ENCODE results near the gene PDK2. TPM values are rescaled to one million over a fixed set of nuclear protein-coding genes. Genes with fewer than 3 reads are reported as not detected.
A peak's percentile ranks its signal among the peaks of the same experiment; 100 is the strongest.

PDK2 gene
- total RNA-seq, 2 experiments from 2014 or later, result 24.1 to 26.4 TPM

- no peaks in the 10 kb centered on the region for H3K9me3 Mint-ChIP-seq
- no peak for DNase-seq
- ATAC-seq (ENCODE audit: low read depth), result no peak
- POLR2A ChIA-PET, result interaction anchor here (1.0 kb wide), 1 partner anchor 10 kb away, joined by 4 read pairs; no protein-coding TSS in a partner anchor
- no peaks in the 10 kb centered on the region for H3K27me3 Mint-ChIP-seq
- peaks cover 31% of the 10 kb centered on the region for H3K4me1 Mint-ChIP-seq
- no peak overlapping the region for H3K4me3 Mint-ChIP-seq
- peaks cover 35% of the 10 kb centered on the region for H3K36me3 Mint-ChIP-seq
- H3K27ac Mint-ChIP-seq, result peak overlapping the region; percentile 17
These were observed 41.0 kb downstream of the PDK2 start for GRCh38 chr17:50136096-50136687.

DNA sequence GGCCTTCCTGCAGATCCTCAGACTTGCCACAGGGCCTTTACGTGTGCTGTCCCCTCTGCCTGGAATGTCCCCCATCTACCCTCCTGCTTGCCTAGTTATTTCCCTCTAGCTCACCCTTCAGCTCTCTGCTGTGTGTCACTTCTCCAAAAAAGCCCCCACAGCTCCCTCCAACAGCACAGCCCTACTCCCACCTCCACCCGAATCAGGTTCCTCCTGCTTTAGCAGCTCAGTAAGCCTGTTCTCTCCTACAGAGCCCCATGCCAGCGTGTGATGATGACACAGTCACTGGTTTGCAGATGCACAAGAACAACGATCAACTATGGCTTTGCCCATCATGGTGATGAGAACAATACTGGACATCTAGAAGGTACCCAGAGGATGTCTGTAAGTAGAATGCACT, 41.9 kb downstream of the PDK2 start:
- Mint-ChIP-seq H3K4me1 (peaks cover 35% of the 10 kb centered on the region), H3K4me3 (no peak overlapping the region), H3K9me3 (no peaks in the 10 kb centered on the region), H3K27ac (no peak overlapping the region), H3K27me3 (no peaks in the 10 kb centered on the region), H3K36me3 (peaks cover 40% of the 10 kb centered on the region)
- DNase-seq (no peak), ATAC-seq (ENCODE audit: low read depth) (no peak)
- POLR2A ChIA-PET, result interaction anchor here (0.5 to 1.0 kb wide), 3 partner anchors 9 to 134 kb away, joined by 3 to 5 read pairs (median 4); no protein-coding TSS in a partner anchor

- Mint-ChIP-seq H3K27me3 (no peaks in the 10 kb centered on the region), H3K4me3 (no peak overlapping the region), H3K4me1 (peaks cover 49% of the 10 kb centered on the region), H3K9me3 (no peaks in the 10 kb centered on the region), H3K36me3 (peaks cover 51% of the 10 kb centered on the region), H3K27ac (peak overlapping the region; percentile 89)
- POLR2A ChIA-PET, result interaction anchor here (1.3 to 3.5 kb wide), 4 partner anchors 10 to 22 kb away, joined by 3 to 27 read pairs (median 17); partner anchors contain the start of gene PPP1R9B
- DNase-seq, result no peak
- ATAC-seq (ENCODE audit: low read depth), result no peak
These were observed 44.1 kb downstream of the PDK2 start for GRCh38 chr17:50139185-50139783.

DNA sequence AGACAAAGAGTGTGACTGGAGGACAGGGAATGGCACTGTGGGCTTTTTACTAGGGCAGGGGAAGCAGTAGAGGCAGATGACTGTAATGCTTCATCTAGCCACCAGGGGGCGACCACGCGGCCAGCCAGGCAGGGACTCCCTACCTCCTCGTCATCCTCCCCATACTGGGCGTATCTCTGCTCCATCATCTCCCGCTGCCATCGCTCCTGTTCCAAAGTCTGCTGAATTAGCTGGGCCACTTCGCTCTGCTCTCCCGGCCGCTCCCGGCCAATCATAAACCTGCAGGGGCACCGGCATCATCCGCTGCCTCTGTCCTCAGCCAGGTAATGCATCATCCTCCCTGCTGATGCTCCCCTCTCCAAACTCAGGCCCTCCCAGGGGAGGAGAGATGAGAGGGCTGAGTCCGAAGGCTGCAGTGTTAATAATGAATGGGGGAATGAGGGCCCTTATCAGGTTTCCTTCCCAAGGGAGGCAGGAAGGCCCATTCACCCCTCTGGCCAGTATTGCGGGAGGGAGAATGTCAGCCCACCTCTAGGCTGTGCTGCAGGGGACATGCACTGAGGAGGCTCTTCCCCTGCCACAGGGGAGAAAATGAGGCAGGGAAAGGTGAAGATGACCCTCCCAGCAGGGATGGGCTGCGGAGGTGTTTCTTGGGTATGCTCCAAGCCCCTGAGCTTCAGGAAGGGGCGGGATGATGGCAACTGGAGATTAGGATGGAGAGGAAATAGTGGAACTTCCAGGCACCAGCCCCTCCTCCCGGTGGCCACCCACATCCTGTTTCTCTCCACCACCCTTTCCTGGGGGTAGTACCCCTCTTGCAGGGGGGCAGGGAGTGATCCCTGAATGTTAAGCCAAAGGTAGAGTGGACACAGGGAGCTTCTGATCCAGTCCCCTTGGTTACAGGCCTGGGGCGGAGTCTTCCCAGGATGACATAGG, 45.1 kb downstream of the PDK2 start:
- DNase-seq (peak; percentile 87), ATAC-seq (ENCODE audit: low read depth) (peak; percentile 75)
- Mint-ChIP-seq H3K36me3 (peaks cover 53% of the 10 kb centered on the region), H3K27ac (peak overlapping the region; percentile 89), H3K4me3 (peak overlapping the region; percentile 70), H3K4me1 (peaks cover 55% of the 10 kb centered on the region), H3K9me3 (no peaks in the 10 kb centered on the region), H3K27me3 (no peaks in the 10 kb centered on the region)
- POLR2A ChIA-PET, result interaction anchor here (1.0 to 3.5 kb wide), 5 partner anchors 8 to 21 kb away, joined by 3 to 27 read pairs (median 14); partner anchors contain the start of genes PPP1R9B and SAMD14

DNA sequence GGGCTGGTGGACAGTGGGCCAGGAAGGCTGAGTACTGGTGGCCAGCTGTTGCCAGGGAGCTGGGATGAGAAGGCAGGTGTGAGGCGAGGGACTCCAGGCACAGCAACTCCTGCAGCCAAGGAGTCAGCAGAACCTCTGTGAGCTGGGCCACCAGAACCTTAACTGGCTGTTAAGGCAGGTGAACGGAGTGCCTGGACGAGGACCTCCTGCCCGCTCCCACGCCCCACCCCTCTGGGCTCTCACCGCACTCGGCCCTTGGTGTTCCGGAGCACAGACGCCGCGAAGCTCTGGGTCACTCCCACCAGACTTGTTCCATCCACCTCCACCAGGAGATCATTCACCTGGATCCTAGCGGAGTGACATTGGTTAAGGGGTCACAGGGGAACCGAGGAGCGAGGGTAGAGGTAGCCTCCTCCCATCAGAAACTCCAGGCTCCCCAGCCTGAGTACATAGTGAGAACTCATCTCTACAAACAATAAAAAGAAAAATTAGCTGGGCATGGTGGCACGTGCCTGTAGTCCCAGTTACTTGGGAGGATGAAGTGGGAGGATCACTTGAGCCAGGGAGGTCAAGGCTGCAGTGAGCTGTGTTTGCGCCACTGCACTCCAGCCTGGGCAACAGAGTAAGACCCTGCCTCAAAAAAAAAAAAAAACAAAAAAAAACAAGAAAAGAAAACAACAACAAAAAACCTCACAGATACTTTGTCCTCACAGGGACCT, 46.0 kb downstream of the PDK2 start:
- DNase-seq (no peak), ATAC-seq (ENCODE audit: low read depth) (no peak)
- Mint-ChIP-seq H3K27me3 (no peaks in the 10 kb centered on the region), H3K36me3 (peaks cover 61% of the 10 kb centered on the region), H3K9me3 (no peaks in the 10 kb centered on the region), H3K27ac (peak overlapping the region; percentile 89), H3K4me1 (peaks cover 63% of the 10 kb centered on the region), H3K4me3 (peak overlapping the region; percentile 76)
- POLR2A ChIA-PET, result interaction anchor here (1.0 to 3.5 kb wide), 5 partner anchors 8 to 20 kb away, joined by 3 to 27 read pairs (median 14); partner anchors contain the start of genes PPP1R9B and SAMD14

DNA sequence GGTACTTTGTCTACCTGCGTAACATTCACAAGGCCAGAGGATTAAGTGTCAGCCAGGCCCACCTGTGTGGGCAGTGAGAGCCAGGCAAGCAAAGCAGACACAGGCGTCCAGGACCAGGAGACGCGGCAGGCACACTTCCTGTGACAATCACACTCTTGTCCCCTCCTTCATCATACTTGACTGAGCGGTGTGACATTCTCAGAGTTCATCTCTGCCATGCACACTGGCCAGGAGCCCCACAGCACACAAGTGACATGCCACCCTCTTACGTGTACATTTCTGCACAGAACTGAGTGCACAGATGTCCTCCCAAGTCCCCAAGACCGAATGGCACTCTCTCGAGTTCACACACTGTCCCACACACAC, 46.6 kb downstream of the PDK2 start:
- DNase-seq (no peak), ATAC-seq (ENCODE audit: low read depth) (peak; percentile 33)
- Mint-ChIP-seq H3K4me3 (peak overlapping the region; percentile 76), H3K36me3 (peaks cover 56% of the 10 kb centered on the region), H3K27ac (peak overlapping the region; percentile 89), H3K9me3 (no peaks in the 10 kb centered on the region), H3K27me3 (no peaks in the 10 kb centered on the region), H3K4me1 (peaks cover 66% of the 10 kb centered on the region)
- POLR2A ChIA-PET, result interaction anchor here (2.8 to 3.5 kb wide), 3 partner anchors 7 to 20 kb away, joined by 14 to 27 read pairs (median 20); partner anchors contain the start of gene PPP1R9B

GRCh38 chr17:50143461-50144176, 48.5 kb downstream of the PDK2 start:
- peak overlapping the region; percentile 81 for H3K27ac Mint-ChIP-seq
- peaks cover 70% of the 10 kb centered on the region for H3K4me1 Mint-ChIP-seq
- DNase-seq, result no peak
- H3K9me3 Mint-ChIP-seq, result no peaks in the 10 kb centered on the region
- no peak for ATAC-seq (ENCODE audit: low read depth)
- peaks cover 51% of the 10 kb centered on the region for H3K36me3 Mint-ChIP-seq
- POLR2A ChIA-PET, result interaction anchor here (1.0 to 1.1 kb wide), 2 partner anchors 8 to 17 kb away, joined by 3 to 4 read pairs; no protein-coding TSS in a partner anchor
- H3K27me3 Mint-ChIP-seq, result no peaks in the 10 kb centered on the region
- no peak overlapping the region for H3K4me3 Mint-ChIP-seq

- H3K4me3 Mint-ChIP-seq, result no peak overlapping the region
- peaks cover 51% of the 10 kb centered on the region for H3K36me3 Mint-ChIP-seq
- peak overlapping the region; percentile 81 for H3K27ac Mint-ChIP-seq
- ATAC-seq (ENCODE audit: low read depth) (no peak), DNase-seq (no peak)
- H3K9me3 Mint-ChIP-seq, result no peaks in the 10 kb centered on the region
- peaks cover 70% of the 10 kb centered on the region for H3K4me1 Mint-ChIP-seq
- POLR2A ChIA-PET, result no interaction called here
- no peaks in the 10 kb centered on the region for H3K27me3 Mint-ChIP-seq
These were observed 49.2 kb downstream of the PDK2 start for GRCh38 chr17:50144355-50144754.

- peaks cover 64% of the 10 kb centered on the region for H3K4me1 Mint-ChIP-seq
- peak overlapping the region; percentile 72 for H3K4me3 Mint-ChIP-seq
- H3K27ac Mint-ChIP-seq, result peak overlapping the region; percentile 81
- H3K9me3 Mint-ChIP-seq, result no peaks in the 10 kb centered on the region
- no peak for DNase-seq
- no peaks in the 10 kb centered on the region for H3K27me3 Mint-ChIP-seq
- POLR2A ChIA-PET, result no interaction called here
- peaks cover 46% of the 10 kb centered on the region for H3K36me3 Mint-ChIP-seq
- no peak for ATAC-seq (ENCODE audit: low read depth)
These were observed 49.8 kb downstream of the PDK2 start for GRCh38 chr17:50144845-50145531.

GRCh38 chr17:50145532-50146229, 50.5 kb downstream of the PDK2 start:
- DNase-seq (no peak), ATAC-seq (ENCODE audit: low read depth) (no peak)
- Mint-ChIP-seq H3K4me1 (peaks cover 57% of the 10 kb centered on the region), H3K27ac (peak overlapping the region; percentile 70), H3K4me3 (peak overlapping the region; percentile 72), H3K9me3 (no peaks in the 10 kb centered on the region), H3K27me3 (no peaks in the 10 kb centered on the region), H3K36me3 (peaks cover 44% of the 10 kb centered on the region)
- POLR2A ChIA-PET, result interaction anchor here (1.4 kb wide), 1 partner anchor 9 kb away, joined by 4 read pairs; no protein-coding TSS in a partner anchor

DNA sequence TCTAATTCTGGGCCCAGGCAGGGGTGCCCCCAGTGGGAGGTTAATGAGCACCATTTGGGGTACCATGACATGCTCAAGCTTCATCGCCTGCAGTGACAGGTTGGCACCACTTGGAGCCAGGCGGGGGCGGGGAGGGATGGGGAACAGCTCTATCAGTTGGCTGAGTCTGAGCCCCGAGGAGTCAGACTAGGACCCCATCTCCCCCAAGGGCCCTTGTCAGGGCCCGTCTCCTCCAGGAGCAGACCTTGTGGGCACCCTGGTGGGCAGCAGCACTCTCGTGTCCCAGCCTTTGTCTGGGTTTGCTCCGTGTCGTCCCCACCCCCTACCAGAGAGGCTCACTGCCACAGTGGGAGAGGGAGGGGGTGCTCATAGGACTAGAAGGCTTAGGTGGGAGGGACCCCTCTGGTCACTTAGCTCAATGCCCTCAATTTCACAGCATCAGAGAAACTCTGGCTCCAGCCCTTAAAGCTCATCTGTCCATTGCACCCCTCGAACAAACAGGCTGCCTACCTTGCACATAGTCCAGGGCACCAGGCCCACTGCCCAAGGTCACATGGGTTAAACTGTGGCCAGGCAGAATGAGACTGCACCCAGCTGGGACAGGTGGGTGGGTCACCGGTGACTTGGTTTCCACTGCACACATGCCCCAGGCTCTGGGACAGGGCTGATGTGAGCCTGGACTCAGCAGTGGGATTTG, 51.2 kb downstream of the PDK2 start:
- ATAC-seq (ENCODE audit: low read depth) (no peak), DNase-seq (no peak)
- H3K36me3 Mint-ChIP-seq, result peaks cover 39% of the 10 kb centered on the region
- no peaks in the 10 kb centered on the region for H3K9me3 Mint-ChIP-seq
- H3K27me3 Mint-ChIP-seq, result no peaks in the 10 kb centered on the region
- POLR2A ChIA-PET, result interaction anchor here (1.2 to 1.4 kb wide), 2 partner anchors 10 to 15 kb away, joined by 4 to 6 read pairs; no protein-coding TSS in a partner anchor
- peak overlapping the region; percentile 84 for H3K27ac Mint-ChIP-seq
- peak overlapping the region; percentile 98 for H3K4me3 Mint-ChIP-seq
- H3K4me1 Mint-ChIP-seq, result peaks cover 50% of the 10 kb centered on the region
